DMS53 (cell line): ENCODE results near the gene ACP2.
"Not testable (repeated sequence)": the region's sequence is repeated elsewhere in the genome, so short reads cannot be mapped to it uniquely, and the experiment has no call there.

ENCODE experiments used
- DNase-seq: peaks from one replicate; lab custom pipeline; 2025; lab: John Stamatoyannopoulos, UW

ACP2 gene

DNA sequence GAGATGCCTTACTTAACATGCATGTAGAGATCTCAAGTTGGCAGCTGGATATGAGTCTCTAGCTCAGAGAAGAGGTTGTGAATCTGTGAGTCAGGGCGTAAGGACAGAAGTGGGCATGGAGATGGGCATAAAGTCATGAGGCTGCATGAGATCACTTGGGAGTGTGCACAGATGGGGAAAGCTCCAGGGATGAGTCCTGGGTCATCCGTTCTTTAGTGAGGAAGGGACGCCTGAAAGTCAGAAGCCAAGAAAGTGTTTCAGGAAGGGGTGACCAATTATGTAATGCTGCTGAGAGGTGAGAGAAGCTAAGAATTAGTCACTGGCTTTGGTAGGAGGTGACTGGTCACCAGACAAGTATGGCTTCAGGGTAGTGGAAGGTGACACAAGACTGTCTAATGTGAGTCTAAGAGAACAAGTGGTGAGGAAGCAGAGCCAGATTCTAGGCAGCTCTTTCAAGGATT, 6.7 kb downstream of the ACP2 start:
- no peak for DNase-seq

DNA sequence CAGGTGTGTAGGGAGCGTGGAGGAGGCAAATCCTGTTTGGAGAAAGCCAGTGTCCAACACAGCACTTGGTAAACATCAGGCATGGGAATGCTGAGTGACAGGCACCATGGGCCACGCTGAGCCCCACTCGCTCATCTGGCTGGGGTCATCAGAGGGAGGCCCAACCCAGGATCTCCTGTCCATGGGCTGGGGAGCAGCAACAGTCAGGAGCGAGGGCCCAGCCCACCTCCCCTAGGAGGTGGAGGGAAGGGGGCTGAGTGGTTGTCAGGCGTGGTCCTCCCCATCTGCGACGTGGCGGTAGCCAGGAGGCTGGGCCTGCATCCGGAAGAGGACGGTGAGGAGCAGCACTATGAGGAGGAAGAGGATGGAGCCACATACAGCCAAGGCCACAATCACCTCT, 8.8 kb downstream of the ACP2 start:
- DNase-seq: no peak

DNA sequence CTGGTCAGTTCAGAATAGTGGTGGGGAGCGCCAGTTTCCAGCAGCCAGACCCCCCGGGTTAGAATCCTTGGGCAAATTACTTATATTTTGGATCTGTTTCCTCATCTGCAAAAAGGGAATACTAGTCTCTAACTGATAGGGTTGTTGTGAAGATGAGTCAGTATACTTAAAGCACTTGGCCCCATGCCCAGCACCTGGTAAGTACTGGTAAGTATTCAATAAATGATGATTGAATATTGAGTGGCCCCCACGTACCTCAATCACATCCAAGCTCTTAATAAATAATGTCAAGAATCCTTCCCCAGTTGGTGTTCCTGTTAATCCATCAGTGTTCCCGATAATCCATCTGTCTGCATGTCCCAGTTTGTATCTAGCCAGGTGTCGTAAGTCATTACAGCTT, 12.1 kb downstream of the ACP2 start:
- DNase-seq: peak; percentile 82

DNA sequence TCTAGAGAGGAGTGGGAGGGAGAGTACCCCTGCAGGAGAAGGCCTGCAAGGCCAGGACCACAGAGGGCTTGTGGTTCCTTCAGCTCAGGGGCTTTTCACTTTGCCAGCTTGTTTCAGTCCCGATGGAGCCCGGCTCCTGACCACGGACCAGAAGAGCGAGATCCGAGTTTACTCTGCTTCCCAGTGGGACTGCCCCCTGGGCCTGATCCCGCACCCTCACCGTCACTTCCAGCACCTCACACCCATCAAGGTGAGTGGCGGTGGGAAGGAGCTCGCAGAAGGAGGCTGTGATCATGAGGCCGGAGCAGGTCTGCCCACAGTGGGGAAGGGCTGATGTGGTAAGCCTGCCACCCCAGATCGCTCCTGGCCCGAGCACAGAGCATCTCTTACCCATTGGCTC, 13.5 kb downstream of the ACP2 start:
- no peak for DNase-seq

DNA sequence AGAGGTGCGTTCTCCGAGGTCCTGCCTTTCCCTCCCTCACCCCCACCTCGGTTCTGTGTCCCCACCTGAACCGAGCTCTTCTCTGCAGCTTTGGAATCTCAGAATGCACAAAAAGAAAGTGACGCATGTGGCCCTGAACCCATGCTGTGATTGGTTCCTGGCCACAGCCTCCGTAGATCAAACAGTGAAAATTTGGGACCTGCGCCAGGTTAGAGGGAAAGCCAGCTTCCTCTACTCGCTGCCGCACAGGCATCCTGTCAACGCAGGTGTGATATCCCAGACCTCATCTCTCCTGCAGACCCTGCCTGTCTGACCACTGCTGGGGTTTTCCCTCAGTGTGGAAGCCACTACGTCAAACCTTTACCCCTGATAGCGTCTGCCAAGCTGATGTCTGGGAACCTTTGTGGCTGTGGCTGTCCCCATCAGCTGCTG, 13.9 kb downstream of the ACP2 start:
- peak; percentile 74 for DNase-seq

DNA sequence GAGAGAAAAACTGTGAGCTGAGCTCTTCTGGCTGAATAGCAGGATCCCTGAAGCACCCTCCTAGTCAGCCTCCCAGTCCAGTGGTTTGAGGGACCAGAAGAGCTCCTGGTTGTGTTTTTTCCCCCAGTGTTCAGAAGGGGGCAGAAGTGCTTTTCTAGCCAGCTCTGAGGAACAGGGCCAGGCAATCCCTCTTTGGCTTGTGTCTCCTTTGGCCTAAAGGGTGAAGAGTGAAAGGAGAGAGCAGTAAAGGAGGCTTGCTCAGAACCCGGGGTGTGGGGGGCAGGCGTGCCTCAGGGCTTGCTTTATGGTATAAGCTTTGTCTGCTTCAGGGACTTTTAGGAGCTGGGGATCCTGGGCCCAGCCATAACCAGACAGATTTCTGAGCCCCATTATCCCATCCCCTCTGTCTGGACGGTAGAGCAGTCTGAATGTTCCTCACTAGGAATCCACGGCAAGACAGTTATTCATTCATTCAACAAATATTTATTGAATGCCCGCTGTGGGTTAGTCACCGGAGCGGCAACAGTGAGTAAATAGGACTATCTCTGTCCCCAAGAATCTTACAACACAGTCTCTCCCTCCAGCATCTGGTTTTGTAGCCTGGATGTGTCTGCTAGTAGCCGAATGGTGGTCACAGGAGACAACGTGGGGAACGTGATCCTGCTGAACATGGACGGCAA, 14.5 kb downstream of the ACP2 start:
- peak; percentile 72 for DNase-seq

DNA sequence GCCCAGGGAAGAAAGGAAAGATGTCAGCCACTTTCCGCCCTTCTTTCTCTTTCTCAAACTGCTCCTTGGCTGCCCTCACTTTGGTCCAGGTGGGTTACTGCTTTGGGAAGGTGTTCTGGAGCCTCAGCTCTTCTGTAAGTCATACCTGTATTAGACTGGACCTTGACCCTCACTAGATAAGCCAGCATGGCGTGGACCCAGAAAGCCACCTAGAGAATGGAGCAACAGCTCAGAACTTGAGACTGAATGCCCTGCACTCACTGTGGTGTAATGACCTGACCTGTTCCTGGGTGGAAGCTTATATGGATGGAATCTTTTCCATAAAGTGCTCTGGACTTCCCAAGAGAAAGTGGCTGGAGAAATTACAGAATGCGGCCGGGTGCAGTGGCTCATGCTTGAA, 15.6 kb downstream of the ACP2 start:
- DNase-seq: no peak

DNA sequence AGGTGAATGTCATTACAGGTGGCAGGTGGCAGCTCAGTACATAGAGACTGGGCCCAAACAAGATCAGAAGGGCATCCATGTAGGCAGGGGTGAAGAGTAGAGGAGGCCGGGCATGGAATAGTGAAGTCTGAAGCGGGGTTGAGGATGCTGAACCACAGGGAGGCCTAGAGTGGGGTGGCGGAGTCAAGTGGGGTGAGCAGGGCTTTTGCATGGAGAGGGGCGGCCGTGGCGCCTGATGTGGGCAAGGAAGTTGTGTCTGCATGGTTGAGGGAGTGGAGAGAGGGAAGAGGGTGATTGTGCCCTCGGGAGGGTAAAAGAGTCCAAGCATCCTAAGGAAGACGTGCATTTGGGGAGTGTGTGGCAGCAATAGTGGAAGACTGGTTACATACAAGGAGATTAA, 19.5 kb downstream of the ACP2 start:
- no peak for DNase-seq

DNA sequence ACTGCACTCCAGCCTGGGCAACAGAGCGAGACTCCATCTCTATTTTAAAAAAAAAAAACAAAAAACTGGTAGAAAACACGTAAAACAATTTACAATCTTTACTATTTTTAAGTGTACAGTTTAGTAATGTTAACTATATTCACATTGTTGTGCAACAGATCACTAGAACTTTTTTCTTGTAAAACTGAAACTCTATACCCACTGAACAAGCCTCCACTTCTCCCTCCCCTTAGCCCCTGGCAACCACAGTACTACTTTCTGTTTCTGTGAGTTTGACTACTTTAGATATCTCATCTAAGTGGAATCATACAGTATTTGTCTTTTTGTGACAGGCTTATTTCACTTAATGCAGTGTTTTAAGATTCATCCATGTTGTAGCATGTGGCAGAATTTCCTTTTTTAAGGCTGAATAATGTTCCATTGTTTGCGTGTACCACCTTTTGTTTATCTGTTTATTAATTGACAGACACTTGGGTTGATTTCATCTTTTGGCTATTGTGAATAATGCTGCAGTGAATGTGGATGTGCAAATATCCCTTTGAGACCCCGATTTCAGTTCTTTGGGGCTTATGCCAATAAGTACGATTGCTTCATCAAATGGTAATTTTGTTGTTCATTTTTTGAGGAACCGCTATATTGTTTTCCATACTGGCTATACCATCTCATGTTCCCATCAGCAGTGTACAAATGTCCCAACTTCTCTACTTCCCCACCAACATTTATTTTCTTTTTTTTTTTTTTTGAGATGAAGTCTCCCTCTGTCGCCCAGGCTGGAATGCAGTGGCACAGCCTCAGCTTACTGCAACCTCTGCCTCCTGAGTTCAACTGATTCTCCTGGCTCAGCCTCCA, 22.8 kb downstream of the ACP2 start:
- no peak for DNase-seq

DNA sequence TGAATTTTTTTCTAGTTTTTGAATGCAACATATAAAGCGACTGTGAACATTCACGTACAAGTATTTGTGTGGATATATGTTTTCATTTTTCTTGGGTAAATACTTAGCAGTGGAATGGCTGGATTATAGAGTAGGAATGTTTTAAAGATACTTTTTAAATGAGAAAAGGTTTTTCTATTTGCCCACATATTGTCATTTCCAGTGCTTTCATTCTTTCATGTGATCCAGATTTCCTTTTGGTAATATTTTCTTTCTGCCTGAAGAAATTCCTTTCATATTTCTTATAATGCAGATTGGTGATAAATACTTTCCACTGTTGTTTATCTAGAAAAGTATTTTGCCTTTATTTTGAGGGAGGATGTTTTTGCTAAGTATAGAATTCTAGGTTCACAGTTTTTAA, 25.9 kb downstream of the ACP2 start:
- DNase-seq: no peak

DNA sequence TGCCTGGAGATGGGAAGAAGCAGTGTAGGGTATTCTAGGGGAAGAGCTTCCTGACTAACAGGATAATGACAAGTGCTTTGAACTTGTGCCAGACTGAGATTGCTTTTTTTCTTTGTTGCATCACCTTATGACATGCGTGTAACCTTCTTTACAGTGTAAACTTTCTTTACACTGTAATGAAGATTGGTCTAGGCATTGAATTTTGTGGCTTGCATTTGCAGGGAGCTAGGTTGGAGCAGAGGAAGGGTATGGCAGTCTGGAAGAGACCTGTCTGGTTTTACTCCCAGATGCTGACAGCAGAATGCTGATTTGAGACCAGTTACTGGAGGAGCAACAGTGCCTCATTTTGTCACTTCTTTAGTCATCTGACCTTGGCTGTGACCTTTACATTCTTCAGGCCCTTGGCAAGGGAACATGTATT, 28.2 kb downstream of the ACP2 start:
- DNase-seq: no peak

DNA sequence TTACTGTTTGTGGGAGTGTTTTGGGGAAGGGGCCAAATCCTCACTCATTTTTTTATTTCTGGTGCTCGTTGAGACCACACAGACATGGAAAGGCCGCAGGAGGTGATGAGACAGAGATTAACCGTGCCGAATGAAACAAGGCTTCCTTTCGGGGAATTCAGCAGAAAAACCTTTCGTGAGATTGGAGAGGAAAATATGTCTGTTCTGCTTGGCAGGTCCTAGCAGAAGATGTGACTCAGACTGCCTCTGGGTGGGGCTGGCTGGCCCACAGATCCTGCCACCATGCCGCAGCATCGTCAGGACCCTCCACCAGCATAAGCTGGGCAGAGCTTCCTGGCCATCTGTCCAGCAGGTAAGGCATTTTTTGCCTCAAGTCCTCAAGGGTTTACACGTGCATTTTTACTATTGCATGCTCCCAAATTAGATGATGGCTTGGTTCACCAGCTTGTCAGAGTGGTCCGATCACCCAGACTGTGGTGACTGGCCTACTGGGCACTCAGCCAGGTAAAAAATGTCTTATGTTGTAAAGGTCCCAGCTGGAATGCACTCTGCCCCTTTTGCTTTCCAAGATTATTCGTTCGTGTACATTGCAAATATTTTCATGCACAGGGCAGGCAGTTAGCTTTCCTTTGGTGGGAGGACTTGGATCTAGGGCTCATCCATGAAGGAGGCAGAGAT, 32.4 kb downstream of the ACP2 start:
- no peak for DNase-seq

DNA sequence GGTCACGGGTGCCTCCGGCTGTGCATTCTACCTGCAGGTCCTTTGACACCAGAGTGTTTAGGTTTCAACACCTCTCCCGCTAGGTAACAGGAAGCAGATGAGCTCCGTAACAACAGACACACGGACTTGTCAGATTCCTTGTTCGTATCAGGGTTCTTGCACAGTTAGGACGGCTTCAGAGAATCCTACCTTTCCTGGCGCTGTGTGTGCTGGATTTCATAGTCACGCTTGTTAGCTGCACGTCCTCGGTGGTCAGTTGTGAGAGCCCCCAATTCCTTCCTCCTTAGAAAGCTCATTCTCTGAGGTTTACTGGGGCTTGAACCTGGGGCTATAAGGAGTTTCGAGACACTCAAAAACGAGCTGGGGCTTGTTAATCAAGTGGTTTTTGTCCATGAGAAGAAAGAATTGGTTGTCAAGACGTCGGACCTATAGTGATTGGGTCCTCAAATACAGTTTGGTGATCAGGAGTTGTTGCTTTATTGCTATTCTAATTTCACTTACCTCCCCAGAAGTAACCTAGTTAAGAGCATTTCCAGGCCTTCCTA, 33.2 kb downstream of the ACP2 start:
- peak; percentile 81 for DNase-seq

DNA sequence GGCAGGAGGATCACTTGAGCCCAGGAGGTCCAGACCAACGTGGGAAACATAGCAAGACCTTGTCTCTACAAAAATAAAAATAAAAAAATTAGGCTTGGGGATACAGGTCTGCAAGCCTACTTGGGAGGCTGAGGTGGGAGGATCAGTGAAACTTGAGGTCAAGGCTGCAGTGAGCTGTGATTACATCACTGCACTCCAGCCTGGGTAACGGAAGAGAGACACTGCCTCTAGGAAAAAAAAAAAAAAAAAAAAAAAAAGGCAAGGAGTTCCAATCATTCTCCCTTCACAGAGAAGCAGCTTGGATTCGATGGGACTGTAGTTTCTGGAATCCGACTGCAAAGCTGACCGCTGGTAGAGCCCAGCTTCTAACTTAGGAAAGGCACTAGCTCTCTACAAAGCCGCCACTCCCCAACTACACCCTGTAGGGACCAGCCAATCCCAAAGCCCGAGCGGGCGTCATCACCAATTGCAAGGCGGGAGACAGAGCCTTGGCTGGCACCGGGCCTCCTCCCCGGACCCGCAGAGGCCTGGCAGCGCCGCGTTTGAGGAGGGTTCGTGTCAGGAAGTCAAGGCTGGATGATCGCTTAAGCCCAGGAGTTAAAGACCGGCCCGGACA, 34.6 kb downstream of the ACP2 start:
- DNase-seq: peak; percentile 95

DNA sequence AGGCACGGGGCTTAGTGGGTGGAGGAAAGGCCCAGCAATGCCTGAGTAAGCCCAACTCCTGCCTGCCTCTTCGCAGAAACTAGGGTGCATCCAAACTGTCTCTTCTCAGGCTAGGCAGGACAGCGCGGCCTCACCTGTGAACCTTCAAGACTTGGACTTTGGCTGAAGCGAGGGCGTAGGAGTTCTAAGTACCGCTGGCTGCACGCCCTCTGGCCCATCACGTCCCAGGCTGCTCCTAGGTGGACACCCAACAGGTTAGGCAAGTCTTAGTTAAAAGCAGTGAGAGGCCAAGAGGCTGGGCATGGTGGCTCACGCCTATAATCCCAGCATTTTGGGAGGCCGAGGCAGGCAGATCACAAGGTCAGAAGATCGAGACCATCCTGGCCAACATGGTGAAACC, 35.7 kb downstream of the ACP2 start:
- no peak for DNase-seq

DNA sequence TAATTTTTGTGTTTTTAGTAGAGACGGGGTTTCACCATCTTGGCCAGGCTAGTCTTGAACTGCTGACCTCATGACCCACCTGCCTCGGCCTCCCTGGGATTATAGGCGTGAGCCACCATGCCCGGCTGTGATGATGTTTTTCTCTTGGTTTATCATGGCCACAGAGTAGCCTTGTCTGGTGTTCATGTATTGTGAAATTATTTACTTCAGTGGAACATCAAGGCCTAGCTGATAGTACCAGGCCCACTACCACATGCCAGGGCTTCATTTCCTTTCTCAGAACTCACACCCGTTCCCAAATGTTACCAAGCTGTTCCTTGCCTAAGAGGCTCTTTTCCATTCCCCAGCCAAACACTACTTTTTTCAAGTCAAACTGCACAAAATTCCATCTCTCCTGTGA, 40.0 kb downstream of the ACP2 start:
- no peak for DNase-seq

DNA sequence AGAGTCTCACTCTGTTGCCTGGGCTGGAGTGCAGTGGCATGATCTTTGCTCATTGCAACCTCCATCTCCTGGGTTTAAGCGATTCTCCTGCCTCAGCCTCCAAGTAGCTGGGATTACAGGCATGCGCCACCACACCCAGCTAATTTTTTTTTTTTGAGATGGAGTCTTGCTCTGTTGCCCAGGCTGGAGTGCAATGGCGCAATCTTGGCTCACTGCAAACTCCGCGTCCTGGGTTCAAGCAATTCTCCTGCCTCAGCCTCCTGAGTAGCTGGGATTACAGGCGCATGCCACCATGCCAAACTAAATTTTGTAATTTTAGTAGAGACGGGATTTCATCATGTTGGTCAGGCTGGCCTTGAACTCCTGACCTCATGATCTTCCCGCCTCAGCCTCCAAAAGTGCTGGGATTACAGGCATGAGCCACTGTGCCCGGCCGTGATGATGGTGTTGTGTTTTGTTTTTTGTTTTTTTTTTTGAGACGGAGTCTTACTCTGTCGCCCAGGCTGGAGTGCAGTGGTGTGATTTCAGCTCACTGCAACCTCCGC, 40.5 kb downstream of the ACP2 start:
- DNase-seq: not testable (repeated sequence)

DNA sequence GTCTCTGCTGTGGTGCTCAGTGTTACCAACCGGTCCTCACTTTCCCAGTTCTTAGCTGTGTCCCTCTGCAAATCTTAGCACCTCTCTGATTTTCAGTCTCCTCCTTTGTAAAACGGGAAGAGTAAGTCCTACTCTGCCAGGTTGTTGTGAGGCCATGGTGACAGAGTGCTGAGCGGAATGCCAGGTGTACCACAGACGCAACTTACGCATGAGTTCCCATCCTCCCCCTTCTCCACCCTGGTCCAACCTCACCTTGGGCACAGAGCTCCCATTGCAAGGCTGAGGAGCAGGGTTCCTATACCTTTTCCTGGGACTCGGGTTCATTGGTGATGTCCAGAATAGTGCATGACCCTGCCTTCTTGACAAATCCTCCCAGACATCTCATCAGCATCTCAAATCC, 41.2 kb downstream of the ACP2 start:
- DNase-seq: no peak

DNA sequence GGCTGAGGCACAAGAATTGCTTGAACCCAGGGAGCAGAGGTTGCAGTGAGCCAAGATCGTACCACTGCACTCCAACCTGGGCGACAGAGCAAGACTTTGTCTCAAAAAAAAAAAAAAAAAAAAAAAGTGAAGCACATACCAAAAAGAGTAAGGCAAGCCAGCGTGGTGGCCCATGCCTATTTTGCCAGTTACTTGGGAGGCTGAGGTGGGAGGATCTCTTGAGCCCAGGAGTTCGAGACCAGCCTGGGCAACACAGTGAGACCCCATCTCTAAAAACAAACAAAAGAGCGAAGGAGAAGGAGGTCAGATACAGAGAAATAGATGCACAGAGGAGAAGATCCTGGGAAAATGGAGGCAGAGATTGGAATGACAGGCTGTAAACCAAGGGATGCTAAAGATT, 42.0 kb downstream of the ACP2 start:
- DNase-seq: not testable (repeated sequence)

DNA sequence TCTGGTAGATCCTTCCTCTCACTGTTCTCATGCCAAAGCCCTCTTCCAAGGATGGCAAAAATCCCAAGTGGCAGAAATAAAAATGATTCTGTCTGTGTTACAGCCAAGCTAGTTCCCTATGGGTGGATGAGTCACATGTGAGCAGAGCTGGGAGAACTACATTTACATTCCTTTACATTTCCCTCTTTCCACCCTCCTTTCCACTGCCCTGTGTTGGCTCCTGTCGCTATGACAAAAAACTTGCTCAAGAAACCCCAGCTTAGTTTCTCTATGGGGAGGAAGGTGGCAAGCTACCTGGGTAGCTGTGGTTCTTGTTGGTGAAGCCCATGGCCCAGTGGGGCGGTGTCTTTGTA, 44.0 kb downstream of the ACP2 start:
- DNase-seq: no peak

DNA sequence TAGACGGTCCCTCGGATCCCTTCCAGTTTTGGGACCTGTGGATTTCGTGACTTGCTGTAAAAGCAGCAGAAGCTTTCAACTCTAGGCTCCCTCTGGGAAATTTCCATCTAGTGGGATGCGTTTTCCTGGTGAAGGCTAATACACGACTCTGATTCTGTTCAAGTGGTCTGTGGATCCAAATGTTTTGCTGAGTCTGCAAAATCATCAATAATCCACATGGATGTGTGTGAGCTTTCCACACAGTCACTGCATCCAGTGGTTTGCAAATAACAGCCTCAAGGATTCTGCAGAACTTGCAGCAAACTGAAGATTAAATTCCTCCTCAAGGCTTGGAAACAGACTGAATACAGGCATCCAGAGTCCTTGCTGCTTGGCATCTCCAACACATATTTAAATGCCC, 46.0 kb downstream of the ACP2 start:
- DNase-seq: no peak

DNA sequence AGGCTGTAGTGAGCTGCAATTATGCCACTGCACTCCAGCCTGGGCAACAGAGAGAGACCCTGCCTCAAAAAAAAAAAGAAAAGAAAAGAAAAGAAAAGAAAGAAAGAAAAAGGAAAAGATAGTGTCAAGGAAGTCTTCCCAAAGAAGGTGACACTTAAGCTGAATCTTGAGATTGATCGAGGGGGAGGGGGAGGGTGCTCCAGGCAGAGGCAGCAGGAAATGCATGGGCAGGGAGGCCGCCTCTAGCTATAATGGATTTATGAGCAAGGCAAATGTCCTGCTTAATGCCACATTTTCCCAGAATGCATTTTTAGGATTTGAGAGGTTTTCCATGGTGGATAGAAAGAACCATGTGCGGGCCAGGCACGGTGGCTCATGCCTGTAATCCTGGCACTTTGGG, 47.6 kb downstream of the ACP2 start:
- DNase-seq: no peak
